HFF-Myc (cell line): ENCODE results near the gene IFNK.

Experiments
- DNase-seq: peaks from one replicate; pipeline ENCODE4 v3.0.0-alpha.2; 2011; ENCODE audit warnings: low read depth; ENCODE audit errors: extremely low read depth
- H3K4me3 ChIP-seq: replicated peaks from 2 replicates; pipeline ENCODE4 v1.5.1; 2011; ENCODE audit warnings: low read depth, mild to moderate bottlenecking, control low read depth, low read length
- CTCF ChIP-seq: IDR thresholded peaks from 2 replicates; pipeline ENCODE4 v1.5.1; 2012; ENCODE audit warnings: mild to moderate bottlenecking, low read depth, low read length, control low read depth; ENCODE audit errors: missing control alignments

IFNK gene

DNA sequence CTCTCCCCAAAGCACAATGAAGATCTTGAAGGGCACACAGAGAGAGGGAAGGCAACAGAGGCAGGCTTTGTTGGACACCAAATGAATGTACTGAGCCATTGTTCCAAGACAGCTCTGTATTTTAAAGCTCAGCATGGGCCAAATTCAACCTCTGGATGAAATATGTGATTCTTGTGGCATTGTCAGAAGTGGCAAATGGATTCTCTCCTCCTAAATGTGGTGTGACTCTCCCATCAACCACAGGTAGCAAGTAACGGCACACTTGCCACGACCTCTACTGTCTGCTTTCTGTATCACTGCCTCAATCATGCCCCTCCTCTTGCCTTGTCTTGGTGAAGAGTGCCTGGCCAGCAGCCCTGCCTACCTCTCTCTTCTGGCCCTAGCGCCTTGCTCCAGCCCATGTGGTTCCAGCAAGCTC is 11.6 kb downstream of the IFNK start:
- TF ChIP-seq CTCF, result no peak
- no peak for DNase-seq
- H3K4me3 ChIP-seq, result no peak overlapping the region

- no peak for DNase-seq
- H3K4me3 ChIP-seq, result no peak overlapping the region
- TF ChIP-seq CTCF, result no peak
Observed at GRCh38 chr9:27536168-27536567, 12.1 kb downstream of the IFNK start.

GRCh38 chr9:27537027-27537435 is 12.9 kb downstream of the IFNK start:
- no peak for TF ChIP-seq CTCF
- no peak overlapping the region for H3K4me3 ChIP-seq
- no peak for DNase-seq

DNA sequence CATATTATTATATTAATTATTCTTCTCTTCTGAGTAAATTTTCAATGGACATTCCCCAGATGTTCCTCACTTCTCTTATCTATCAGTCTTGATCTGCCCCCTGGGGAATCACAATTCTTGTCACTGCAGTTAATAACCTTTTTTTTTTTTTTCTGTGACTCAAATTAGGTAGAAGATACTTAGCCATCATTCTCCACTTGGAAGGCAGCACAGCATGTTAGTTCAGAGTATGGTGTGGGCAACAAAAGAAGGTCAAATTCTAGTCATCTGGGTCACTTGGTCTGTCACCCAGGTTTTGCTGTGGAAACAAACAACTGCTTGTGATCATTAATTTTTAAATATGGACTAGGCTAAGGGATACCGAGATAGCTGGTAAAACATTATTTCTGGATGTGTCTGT is 13.7 kb downstream of the IFNK start:
- no peak overlapping the region for H3K4me3 ChIP-seq
- DNase-seq, result no peak
- TF ChIP-seq CTCF, result no peak

GRCh38 chr9:27538647-27539046 is 14.6 kb downstream of the IFNK start:
- no peak for DNase-seq
- no peak for TF ChIP-seq CTCF
- no peak overlapping the region for H3K4me3 ChIP-seq

GRCh38 chr9:27539479-27540441 is 15.7 kb downstream of the IFNK start:
- no peak overlapping the region for H3K4me3 ChIP-seq
- no peak for TF ChIP-seq CTCF
- no peak for DNase-seq
